ENCODE data around the gene CLIC5. TPM values are rescaled to one million over a fixed set of nuclear protein-coding genes. Genes with fewer than 3 reads are reported as not detected.

CLIC5 gene
- total RNA-seq, 1 experiment from 2014 or later: 0.20 TPM

DNA sequence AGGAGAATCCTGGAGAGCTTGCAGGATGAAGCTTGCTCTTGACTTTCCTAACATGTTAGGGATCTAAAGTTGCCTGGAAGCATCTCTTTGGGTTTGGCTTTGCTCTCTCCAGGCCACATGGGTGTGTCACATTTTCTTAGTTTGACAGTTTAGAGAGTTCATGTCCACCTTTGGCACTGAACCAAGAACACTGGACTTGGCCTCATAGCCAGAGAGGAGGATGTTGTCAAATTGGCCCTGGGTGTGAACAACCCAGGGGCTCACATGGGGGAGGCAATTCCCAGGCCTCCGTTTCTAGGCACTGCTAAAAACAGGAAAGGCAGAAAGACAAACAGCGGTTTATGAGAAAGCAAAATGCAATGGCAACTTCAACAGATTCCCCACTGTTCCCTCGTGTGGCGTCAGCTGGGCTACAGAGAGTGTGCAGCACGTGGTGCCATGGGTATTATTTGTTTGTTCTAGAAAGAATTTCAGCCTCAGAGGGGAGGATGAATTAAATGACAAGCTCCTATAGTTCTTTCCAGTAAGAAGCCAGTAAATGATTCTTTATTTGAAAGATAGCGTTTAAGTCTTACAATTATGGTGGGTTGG lies 93.9 kb downstream of the CLIC5 start:
- Histone ChIP-seq H3K23ac (ENCODE audit: insufficient read length, low read depth, low read length) (no peak overlapping the region), H2AFZ (ENCODE audit: low read length) (no peak overlapping the region), H3K79me1 (ENCODE audit: insufficient read depth, low read depth, low read length, poor library complexity, severe bottlenecking) (no peaks in the 10 kb centered on the region), H4K5ac (ENCODE audit: insufficient read length, low read depth, low read length) (no peak overlapping the region), H3K18ac (ENCODE audit: insufficient read length, low read depth, low read length) (no peak overlapping the region), H3K4ac (ENCODE audit: low read depth, low read length) (no peak overlapping the region), H3K27me3 (ENCODE audit: insufficient read depth, low read length) (no peaks in the 10 kb centered on the region), H2BK120ac (ENCODE audit: low read depth, low read length, poor library complexity, severe bottlenecking) (no peak overlapping the region), H4K91ac (ENCODE audit: insufficient read length, low read depth, low read length) (no peak overlapping the region), H3K9me3 (ENCODE audit: control insufficient read depth, low read depth, low read length) (no peaks in the 10 kb centered on the region), H3K4me1 (ENCODE audit: insufficient read depth, low read length) (peaks cover 6% of the 10 kb centered on the region; the same call in 1 of the 2 replicates), H3K56ac (ENCODE audit: insufficient read length, low read depth, low read length) (no peak overlapping the region), H2BK20ac (ENCODE audit: low read depth, low read length, poor library complexity, severe bottlenecking) (no peak overlapping the region), H2BK5ac (ENCODE audit: insufficient read length, low read length) (no peak overlapping the region), H3K79me2 (ENCODE audit: insufficient read depth, low read length) (no peaks in the 10 kb centered on the region), H3K4me2 (ENCODE audit: insufficient read depth, insufficient read length, low read length) (no peak overlapping the region), H3K9ac (ENCODE audit: extremely low read depth, insufficient read length, low read length) (no peak overlapping the region), H3K23me2 (ENCODE audit: insufficient read length, low read depth, low read length, poor library complexity, severe bottlenecking) (no peaks in the 10 kb centered on the region), H2BK15ac (ENCODE audit: low read depth, low read length) (no peak overlapping the region), H3K14ac (ENCODE audit: insufficient read depth, low read length) (no peak overlapping the region), H3K27ac (ENCODE audit: insufficient read length, low read depth, low read length) (no peak overlapping the region), H4K20me1 (ENCODE audit: control insufficient read depth, insufficient read depth, insufficient read length) (no peaks in the 10 kb centered on the region), H3T11ph (ENCODE audit: low read length) (no peak overlapping the region), H2BK12ac (ENCODE audit: insufficient read length, low read depth, low read length) (no peak overlapping the region), H2AK5ac (ENCODE audit: insufficient read length, low read length) (no peak overlapping the region), H4K8ac (replicated peaks; ENCODE audit: insufficient read length, low read depth, low read length) (no peak overlapping the region)
- DNase-seq: no peak
- Mint-ChIP-seq H3K4me3 (no peak overlapping the region), H3K27me3 (ENCODE audit: low read depth) (peaks cover 35% of the 10 kb centered on the region), H3K4me1 (peaks cover 19 to 23% of the 10 kb centered on the region in 2 experiments), H3K36me3 (ENCODE audit: insufficient read depth in 1 of 3, low read depth in 3 of 3) (no peaks in the 10 kb centered on the region; a peak in 1 of 7 replicates), H3K9me3 (no peaks in the 10 kb centered on the region; a peak in 2 of 5 replicates), H3K27ac (no peak overlapping the region)
- TF ChIP-seq, protein P1, sequence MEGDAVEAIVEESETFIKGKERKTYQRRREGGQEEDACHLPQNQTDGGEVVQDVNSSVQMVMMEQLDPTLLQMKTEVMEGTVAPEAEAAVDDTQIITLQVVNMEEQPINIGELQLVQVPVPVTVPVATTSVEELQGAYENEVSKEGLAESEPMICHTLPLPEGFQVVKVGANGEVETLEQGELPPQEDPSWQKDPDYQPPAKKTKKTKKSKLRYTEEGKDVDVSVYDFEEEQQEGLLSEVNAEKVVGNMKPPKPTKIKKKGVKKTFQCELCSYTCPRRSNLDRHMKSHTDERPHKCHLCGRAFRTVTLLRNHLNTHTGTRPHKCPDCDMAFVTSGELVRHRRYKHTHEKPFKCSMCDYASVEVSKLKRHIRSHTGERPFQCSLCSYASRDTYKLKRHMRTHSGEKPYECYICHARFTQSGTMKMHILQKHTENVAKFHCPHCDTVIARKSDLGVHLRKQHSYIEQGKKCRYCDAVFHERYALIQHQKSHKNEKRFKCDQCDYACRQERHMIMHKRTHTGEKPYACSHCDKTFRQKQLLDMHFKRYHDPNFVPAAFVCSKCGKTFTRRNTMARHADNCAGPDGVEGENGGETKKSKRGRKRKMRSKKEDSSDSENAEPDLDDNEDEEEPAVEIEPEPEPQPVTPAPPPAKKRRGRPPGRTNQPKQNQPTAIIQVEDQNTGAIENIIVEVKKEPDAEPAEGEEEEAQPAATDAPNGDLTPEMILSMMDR (conservative IDR thresholded peaks at IDR 0.05): no peak
- no CpG with 5 or more reads among the region's 6 CpGs for WGBS (ENCODE audit: extremely low coverage, insufficient read length, low lambda C conversion rate)

Data from H9 (cell line).